Mesenchymal stem cell (in vitro differentiated cells and primary cell): ENCODE results near the gene CBR4.
"Not testable (repeated sequence)": the region's sequence is repeated elsewhere in the genome, so short reads cannot be mapped to it uniquely, and the experiment has no call there.

ENCODE experiments used
- DNase-seq: peaks from one replicate; pipeline ENCODE4 v3.0.0-alpha.2; 2013
- H2AFZ ChIP-seq: one replicate; pipeline ENCODE4 v1.6.1; 2013; ENCODE audit warnings: low read depth, mild to moderate bottlenecking, control low read depth, inconsistent platforms, low read length, moderate library complexity
- H2AK5ac ChIP-seq: 2 replicates; pipeline ENCODE4 v1.6.1; 2013; ENCODE audit warnings: low read length, moderate library complexity, mild to moderate bottlenecking, inconsistent platforms; ENCODE audit not compliant: severe bottlenecking
- H2BK120ac ChIP-seq: one replicate; pipeline ENCODE4 v1.6.1; 2013; ENCODE audit warnings: low read depth, mild to moderate bottlenecking, inconsistent platforms, low read length, moderate library complexity
- H2BK12ac ChIP-seq, 2 experiments: one replicate each; pipeline ENCODE4 v1.6.1; 2013; ENCODE audit warnings: inconsistent platforms in 2 of 2, low read length in 2 of 2, mild to moderate bottlenecking in 2 of 2, moderate library complexity in 2 of 2, control low read depth in 1 of 2
- H2BK15ac ChIP-seq: one replicate; pipeline ENCODE4 v1.6.1; 2013; ENCODE audit warnings: mild to moderate bottlenecking, low read depth, inconsistent platforms; ENCODE audit not compliant: poor library complexity, severe bottlenecking
- H2BK5ac ChIP-seq: 2 replicates; pipeline ENCODE4 v1.6.1; 2013; ENCODE audit warnings: low read depth, mild to moderate bottlenecking, low read length, control low read depth, inconsistent platforms; ENCODE audit not compliant: poor library complexity, severe bottlenecking
- H3K14ac ChIP-seq, 2 experiments: one replicate each; pipeline ENCODE4 v1.6.1; 2013; ENCODE audit warnings: inconsistent platforms in 2 of 2, low read length in 2 of 2, control low read depth in 1 of 2, mild to moderate bottlenecking in 1 of 2, moderate library complexity in 1 of 2
- H3K18ac ChIP-seq, 2 experiments: one replicate each; pipeline ENCODE4 v1.6.1; 2013; ENCODE audit warnings: inconsistent platforms in 2 of 2, low read length in 2 of 2, control low read depth in 1 of 2, low read depth in 1 of 2, mild to moderate bottlenecking in 1 of 2
- H3K23ac ChIP-seq, 2 experiments: one replicate each; pipeline ENCODE4 v1.6.1; 2013; ENCODE audit warnings: inconsistent platforms in 2 of 2, low read length in 2 of 2, mild to moderate bottlenecking in 2 of 2, moderate library complexity in 2 of 2, control low read depth in 1 of 2
- H3K27ac ChIP-seq: 2 replicates; pipeline ENCODE4 v1.5.1; 2013; ENCODE audit warnings: mild to moderate bottlenecking, moderate library complexity, low read length, control low read depth, inconsistent platforms; ENCODE audit not compliant: poor library complexity, severe bottlenecking
- H3K27me3 ChIP-seq, 2 experiments: 2 replicates each; pipeline versions ENCODE4 v1.6.1 to v1.7.0; 2013; ENCODE audit warnings: low read length in 2 of 2, mild to moderate bottlenecking in 2 of 2, moderate library complexity in 2 of 2, control low read depth in 1 of 2, inconsistent platforms in 1 of 2; ENCODE audit not compliant: control insufficient read depth in 1 of 2, insufficient read depth in 1 of 2
- H3K36me3 ChIP-seq, 2 experiments: 2 replicates each; pipeline versions ENCODE4 v1.6.1 to v1.7.0; 2013; ENCODE audit warnings: low read length in 2 of 2, control low read depth in 1 of 2, inconsistent platforms in 1 of 2, low read depth in 1 of 2, mild to moderate bottlenecking in 1 of 2; ENCODE audit not compliant: insufficient read depth in 2 of 2, control insufficient read depth in 1 of 2
- H3K4ac ChIP-seq, 2 experiments: one replicate each; pipeline ENCODE4 v1.6.1; 2013; ENCODE audit warnings: inconsistent platforms in 2 of 2, low read length in 2 of 2, mild to moderate bottlenecking in 2 of 2, moderate library complexity in 2 of 2, control low read depth in 1 of 2, low read depth in 1 of 2
- H3K4me1 ChIP-seq: 2 replicates; pipeline ENCODE4 v1.6.1; 2013; ENCODE audit warnings: low read depth, low read length, control low read depth; ENCODE audit not compliant: control insufficient read depth, insufficient read depth
- H3K4me2 ChIP-seq: 2 replicates; pipeline ENCODE4 v1.6.1; 2013; ENCODE audit warnings: low read length, mild to moderate bottlenecking, inconsistent platforms; ENCODE audit not compliant: poor library complexity, severe bottlenecking
- H3K4me3 ChIP-seq, 2 experiments: 2 replicates each; pipeline versions ENCODE4 v1.5.1 to v1.7.0; 2013; ENCODE audit warnings: low read length in 2 of 2, mild to moderate bottlenecking in 2 of 2, control low read depth in 1 of 2, low read depth in 1 of 2; ENCODE audit not compliant: insufficient read depth in 1 of 2
- H3K79me1 ChIP-seq: replicated peaks from 2 replicates; pipeline ENCODE4 v1.6.1; 2013; ENCODE audit warnings: mild to moderate bottlenecking, control low read depth, low read length, inconsistent platforms; ENCODE audit not compliant: poor library complexity, severe bottlenecking
- H3K9ac ChIP-seq: 2 replicates; pipeline ENCODE4 v1.7.0; 2013; ENCODE audit warnings: mild to moderate bottlenecking, low read length, moderate library complexity
- H3K9me3 ChIP-seq: 2 replicates; pipeline ENCODE4 v1.7.0; 2013; ENCODE audit warnings: mild to moderate bottlenecking, low read length; ENCODE audit not compliant: control insufficient read depth
- H4K8ac ChIP-seq: one replicate; pipeline ENCODE4 v1.6.1; 2013; ENCODE audit warnings: inconsistent platforms, mild to moderate bottlenecking, low read length, moderate library complexity
- H4K91ac ChIP-seq: one replicate; pipeline ENCODE4 v1.6.1; 2013; ENCODE audit warnings: mild to moderate bottlenecking, low read length, inconsistent platforms
- WGBS: methylation state at CpG from one replicate; pipeline ENCODE4 v1.1.7; 2013; ENCODE audit warnings: mixed read lengths; 5-methylcytosine and 5-hydroxymethylcytosine counted together

The CBR4 gene

DNA sequence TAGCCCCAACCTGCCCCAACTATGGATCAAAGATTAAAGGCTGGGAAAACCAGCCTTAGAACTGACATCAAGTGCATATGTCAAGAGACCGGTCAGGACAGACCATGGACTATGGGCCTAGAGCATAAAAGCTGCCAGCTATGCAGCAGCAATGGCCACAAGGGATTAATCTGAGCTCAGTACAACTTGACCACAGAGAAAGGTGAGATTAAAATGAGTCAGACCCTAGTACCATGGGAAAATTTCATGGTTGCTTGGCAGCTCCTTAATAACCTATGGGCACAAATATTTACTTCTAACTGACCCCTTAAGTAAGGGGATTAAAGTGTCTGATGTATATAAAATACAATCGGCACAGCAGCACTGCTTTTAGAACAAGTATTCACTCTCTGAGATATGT, 54.4 kb downstream of the CBR4 start:
- peak; percentile 13 for DNase-seq

DNA sequence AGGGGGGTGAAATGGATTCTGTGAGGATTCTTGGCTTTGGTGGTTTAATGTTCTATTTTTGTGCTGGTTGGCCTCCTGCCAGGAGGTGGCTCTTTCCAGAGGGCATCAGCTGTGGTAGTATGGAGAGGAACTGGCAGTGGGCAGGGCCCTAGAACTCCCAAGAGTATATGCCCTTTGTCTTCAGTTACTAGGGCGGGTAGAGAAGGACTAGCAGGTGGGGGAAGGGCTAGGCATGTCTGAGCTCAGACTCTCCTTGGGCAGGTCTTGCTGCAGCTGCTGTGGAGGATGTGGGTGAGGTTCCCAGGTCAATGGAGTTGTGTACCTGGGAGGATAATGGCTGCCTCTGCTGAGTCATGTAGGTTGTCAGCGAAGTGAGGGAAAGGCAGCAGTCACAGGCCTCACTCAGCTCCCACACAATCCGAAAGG, 57.2 kb downstream of the CBR4 start:
- not testable (repeated sequence) for H2AK5ac ChIP-seq, H3K4ac ChIP-seq, H3K4me2 ChIP-seq, H3K4me1 ChIP-seq, H3K36me3 ChIP-seq, H2BK5ac ChIP-seq, H2BK15ac ChIP-seq, H2AFZ ChIP-seq, H3K23ac ChIP-seq, H3K14ac ChIP-seq, H3K27me3 ChIP-seq, H2BK120ac ChIP-seq, H2BK12ac ChIP-seq, H3K27ac ChIP-seq, H3K9me3 ChIP-seq, H4K8ac ChIP-seq, H3K9ac ChIP-seq, H3K79me1 ChIP-seq, H3K18ac ChIP-seq, H4K91ac ChIP-seq, DNase-seq, H3K4me3 ChIP-seq
- 93% methylated on average over 3 of the region's 3 CpGs for WGBS

More for the DNA sequence above, 54.4 kb downstream of the CBR4 start:
- 86% methylated on average over 1 of the region's 2 CpGs for WGBS
- H3K4ac ChIP-seq, result no peak overlapping the region
- no peak overlapping the region for H3K4me2 ChIP-seq
- no peaks in the 10 kb centered on the region for H3K9me3 ChIP-seq
- H2AFZ ChIP-seq, result no peak overlapping the region
- no peak overlapping the region for H3K23ac ChIP-seq
- no peaks in the 10 kb centered on the region for H3K27me3 ChIP-seq
- H3K4me3 ChIP-seq, result no peak overlapping the region
- H3K36me3 ChIP-seq, result peaks cover 0 to 4% of the 10 kb centered on the region in 2 experiments
- no peak overlapping the region for H2BK15ac ChIP-seq
- no peak overlapping the region for H2AK5ac ChIP-seq
- no peak overlapping the region for H2BK5ac ChIP-seq
- H3K9ac ChIP-seq, result no peak overlapping the region
- no peaks in the 10 kb centered on the region for H3K4me1 ChIP-seq
- H3K14ac ChIP-seq, result no peak overlapping the region
- H3K18ac ChIP-seq, result no peak overlapping the region
- H2BK120ac ChIP-seq, result no peak overlapping the region
- H2BK12ac ChIP-seq, result no peak overlapping the region
- H3K79me1 ChIP-seq, result no peaks in the 10 kb centered on the region
- H3K27ac ChIP-seq, result no peak overlapping the region
- H4K8ac ChIP-seq, result no peak overlapping the region
- no peak overlapping the region for H4K91ac ChIP-seq

DNA sequence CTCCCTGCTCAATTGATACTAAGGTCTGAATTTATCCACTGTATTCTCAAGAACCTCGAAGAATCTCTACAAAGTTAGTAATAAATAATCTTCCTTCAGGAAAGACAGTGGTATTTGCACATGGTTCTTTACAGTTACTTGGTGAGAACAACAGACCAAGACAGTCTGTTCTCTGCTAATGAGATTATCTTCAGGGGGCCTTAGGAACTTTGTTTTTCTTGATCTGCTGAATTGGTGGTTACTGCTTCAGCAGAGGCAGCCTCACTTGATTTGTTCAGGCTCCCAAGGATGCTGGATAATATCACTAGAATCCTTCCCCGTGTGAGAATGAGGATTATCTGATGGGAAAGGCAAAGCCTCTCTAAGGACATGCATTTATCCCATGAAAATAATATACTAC, 64.8 kb downstream of the CBR4 start:
- Histone ChIP-seq H3K9me3 (no peaks in the 10 kb centered on the region), H3K23ac (no peak overlapping the region), H2BK15ac (no peak overlapping the region), H2AFZ (no peak overlapping the region), H3K18ac (no peak overlapping the region), H3K9ac (no peak overlapping the region), H3K27ac (no peak overlapping the region), H3K4me3 (no peak overlapping the region), H3K36me3 (no peaks in the 10 kb centered on the region), H4K8ac (no peak overlapping the region), H3K4ac (no peak overlapping the region), H3K4me2 (no peak overlapping the region), H3K79me1 (no peaks in the 10 kb centered on the region), H3K27me3 (no peaks in the 10 kb centered on the region), H3K4me1 (no peaks in the 10 kb centered on the region), H2AK5ac (no peak overlapping the region), H2BK12ac (no peak overlapping the region), H3K14ac (no peak overlapping the region), H2BK120ac (no peak overlapping the region), H4K91ac (no peak overlapping the region), H2BK5ac (no peak overlapping the region)
- WGBS, result no CpG with 5 or more reads among the region's 2 CpGs
- DNase-seq, result no peak

DNA sequence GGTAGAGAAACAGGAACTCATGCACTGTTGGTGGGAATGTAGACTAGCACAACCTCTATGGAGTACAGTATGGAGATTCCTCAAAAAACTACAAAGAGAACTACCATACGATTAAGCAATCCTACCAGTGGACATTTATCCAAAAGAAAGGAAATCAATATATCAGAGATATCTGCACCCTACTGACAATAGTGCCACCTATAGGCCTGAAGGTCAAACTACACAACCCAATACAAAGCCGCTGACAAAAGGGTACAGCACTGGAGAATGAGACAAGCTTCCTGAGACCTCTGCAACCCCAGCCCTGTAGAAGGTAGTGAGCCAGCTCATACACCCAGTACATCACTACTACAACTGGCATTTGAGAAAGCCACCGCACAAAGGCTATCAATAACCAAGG, 67.1 kb downstream of the CBR4 start:
- no peak overlapping the region for H3K4me3 ChIP-seq
- no peaks in the 10 kb centered on the region for H3K79me1 ChIP-seq
- no peaks in the 10 kb centered on the region for H3K4me1 ChIP-seq
- no peak overlapping the region for H2AFZ ChIP-seq
- H3K9me3 ChIP-seq, result peaks cover 5% of the 10 kb centered on the region
- H2BK12ac ChIP-seq, result no peak overlapping the region
- H3K4ac ChIP-seq, result no peak overlapping the region
- no peak overlapping the region for H3K4me2 ChIP-seq
- no peak overlapping the region for H4K8ac ChIP-seq
- no peak overlapping the region for H4K91ac ChIP-seq
- WGBS, result 61% methylated on average over 3 of the region's 3 CpGs
- no peak overlapping the region for H3K27ac ChIP-seq
- no peaks in the 10 kb centered on the region for H3K36me3 ChIP-seq
- H3K9ac ChIP-seq, result no peak overlapping the region
- no peak for DNase-seq
- no peak overlapping the region for H2BK15ac ChIP-seq
- H3K14ac ChIP-seq, result no peak overlapping the region
- H3K18ac ChIP-seq, result no peak overlapping the region
- no peak overlapping the region for H2BK5ac ChIP-seq
- H2BK120ac ChIP-seq, result no peak overlapping the region
- H3K27me3 ChIP-seq, result no peaks in the 10 kb centered on the region
- no peak overlapping the region for H3K23ac ChIP-seq
- H2AK5ac ChIP-seq, result no peak overlapping the region
